SK-N-SH treated with all-trans-retinoic acid at 6 μM for 48 hours (cell line): ENCODE data around the gene STK4.

Experiments
- ATAC-seq: fragments of 200-7000 bp; cut with Tn5 transposase; 3 replicates; pipeline ENCODE4 v1.9.1; 2020; ENCODE audit warnings: mild to moderate bottlenecking, moderate library complexity
- ARNTL ChIP-seq: fragments of 450-650 bp; formaldehyde crosslinking; IDR thresholded peaks from 2 replicates; pipeline ENCODE4 v1.5.0; 2020; ENCODE audit warnings: low read depth, mild to moderate bottlenecking, moderate library complexity, borderline replicate concordance
- BACH2 ChIP-seq: fragments of 250-450 bp; sonication (Bioruptor Pico); IDR thresholded peaks from 2 replicates; pipeline ENCODE4 v1.9.0; 2021; ENCODE audit warnings: mild to moderate bottlenecking, borderline replicate concordance
- CREB5 ChIP-seq: fragments of 250-450 bp; sonication (Bioruptor Pico); IDR thresholded peaks from 2 replicates; pipeline ENCODE4 v1.5.1; 2020; ENCODE audit warnings: low read depth, mild to moderate bottlenecking, moderate library complexity
- CSDC2 ChIP-seq: fragments of 250-450 bp; sonication (Bioruptor Pico); IDR thresholded peaks from 2 replicates; pipeline ENCODE4 v1.5.0; 2020; ENCODE audit warnings: mild to moderate bottlenecking, moderate library complexity
- CSRNP3 ChIP-seq: fragments of 250-450 bp; sonication (Bioruptor Pico); IDR thresholded peaks from 2 replicates; pipeline ENCODE4 v1.5.1; 2021; ENCODE audit warnings: mild to moderate bottlenecking, moderate library complexity
- ESRRG ChIP-seq: fragments of 250-450 bp; sonication (Bioruptor Pico); IDR thresholded peaks from 2 replicates; pipeline ENCODE4 v1.6.1; 2021; ENCODE audit warnings: mild to moderate bottlenecking
- GLIS3 ChIP-seq: fragments of 250-450 bp; sonication (Bioruptor Pico); IDR thresholded peaks from 2 replicates; pipeline ENCODE4 v1.5.0; 2020; ENCODE audit warnings: mild to moderate bottlenecking, moderate library complexity
- ISL1 ChIP-seq: fragments of 250-450 bp; sonication (Bioruptor Pico); IDR thresholded peaks from 2 replicates; pipeline ENCODE4 v2.1.2; 2022; ENCODE audit warnings: mild to moderate bottlenecking, moderate library complexity
- OSR1 ChIP-seq: fragments of 250-450 bp; sonication (Bioruptor Pico); IDR thresholded peaks from 2 replicates; pipeline ENCODE4 v1.8.0; 2022; ENCODE audit warnings: moderate library complexity, mild to moderate bottlenecking, inconsistent platforms
- PATZ1 ChIP-seq: fragments of 250-450 bp; sonication (Bioruptor Pico); IDR thresholded peaks from 2 replicates; pipeline ENCODE4 v1.8.0; 2020; ENCODE audit warnings: mild to moderate bottlenecking, moderate library complexity, borderline replicate concordance
- POU6F1 ChIP-seq: fragments of 250-450 bp; sonication (Bioruptor Pico); IDR thresholded peaks from 2 replicates; pipeline ENCODE4 v1.8.0; 2021; ENCODE audit warnings: low read depth, mild to moderate bottlenecking, moderate library complexity, borderline replicate concordance
- PPARA ChIP-seq: fragments of 250-450 bp; sonication (Bioruptor Pico); IDR thresholded peaks from 2 replicates; pipeline ENCODE4 v1.5.0; 2020; ENCODE audit warnings: mild to moderate bottlenecking, borderline replicate concordance
- RARB ChIP-seq: fragments of 250-450 bp; sonication (Bioruptor Pico); IDR thresholded peaks from 2 replicates; pipeline ENCODE4 v1.8.0; 2021; ENCODE audit warnings: mild to moderate bottlenecking, moderate library complexity
- SNAI2 ChIP-seq: fragments of 250-450 bp; sonication (Bioruptor Pico); IDR thresholded peaks from 2 replicates; pipeline ENCODE4 v1.5.0; 2020; ENCODE audit warnings: mild to moderate bottlenecking, moderate library complexity
- TCF4 ChIP-seq: fragments of 250-450 bp; sonication (Bioruptor Pico); IDR thresholded peaks from 2 replicates; pipeline ENCODE4 v1.8.0; 2021; ENCODE audit warnings: mild to moderate bottlenecking, moderate library complexity, borderline replicate concordance
- TOX ChIP-seq: fragments of 250-450 bp; sonication (Bioruptor Pico); IDR thresholded peaks from 2 replicates; pipeline ENCODE4 v1.8.0; 2021; ENCODE audit warnings: mild to moderate bottlenecking, moderate library complexity, borderline replicate concordance
- TSHZ2 ChIP-seq: fragments of 250-450 bp; sonication (Bioruptor Pico); IDR thresholded peaks from 2 replicates; pipeline ENCODE4 v1.5.0; 2020; ENCODE audit warnings: mild to moderate bottlenecking, moderate library complexity
- ZC3H10 ChIP-seq: fragments of 250-450 bp; sonication (Bioruptor Pico); IDR thresholded peaks from 2 replicates; pipeline ENCODE4 v1.5.1; 2021; ENCODE audit warnings: mild to moderate bottlenecking, moderate library complexity
- ZFP3 ChIP-seq: fragments of 250-450 bp; sonication (Bioruptor Pico); IDR thresholded peaks from 2 replicates; pipeline ENCODE4 v1.5.0; 2020; ENCODE audit warnings: mild to moderate bottlenecking, moderate library complexity
- ZFP30 ChIP-seq: fragments of 450-650 bp; formaldehyde crosslinking; IDR thresholded peaks from 2 replicates; pipeline ENCODE4 v1.5.0; 2022; ENCODE audit warnings: mild to moderate bottlenecking, moderate library complexity
- ZNF565 ChIP-seq: fragments of 450-650 bp; formaldehyde crosslinking; conservative IDR thresholded peaks from 2 replicates; pipeline ENCODE4 v1.5.0; 2020; ENCODE audit warnings: low read depth, mild to moderate bottlenecking, moderate library complexity
- ZNF70 ChIP-seq: fragments of 450-650 bp; formaldehyde crosslinking; IDR thresholded peaks from 2 replicates; pipeline ENCODE4 v1.5.0; 2020; ENCODE audit warnings: mild to moderate bottlenecking, moderate library complexity
- ZNF8 ChIP-seq: fragments of 450-650 bp; formaldehyde crosslinking; IDR thresholded peaks from 2 replicates; pipeline ENCODE4 v1.5.0; 2020; ENCODE audit warnings: mild to moderate bottlenecking, moderate library complexity

STK4 gene

GRCh38 chr20:45056473-45057173 lies 90.3 kb downstream of the STK4 start (continued):
- no peak for TF ChIP-seq POU6F1 (CRISPR knock-in tag)
- no peak for TF ChIP-seq SNAI2 (CRISPR knock-in tag)
- no peak for TF ChIP-seq RARB (CRISPR knock-in tag)
- TF ChIP-seq ARNTL, result no peak
- no peak for TF ChIP-seq TCF4 (CRISPR knock-in tag)
- no peak for TF ChIP-seq ISL1
- TF ChIP-seq ZC3H10 (CRISPR knock-in tag), result no peak
- no peak for TF ChIP-seq OSR1 (CRISPR knock-in tag)
- no peak for TF ChIP-seq CREB5
- no peak for TF ChIP-seq CSDC2 (CRISPR knock-in tag)
- no peak for TF ChIP-seq GLIS3 (CRISPR knock-in tag)
- TF ChIP-seq PPARA (CRISPR knock-in tag), result no peak
- no peak for TF ChIP-seq ZNF565 (CRISPR knock-in tag)
- TF ChIP-seq ZFP30 (CRISPR knock-in tag), result no peak

GRCh38 chr20:45058168-45058850 lies 92.0 kb downstream of the STK4 start:
- TF ChIP-seq ZFP3 (CRISPR knock-in tag) (no peak), BACH2 (CRISPR knock-in tag) (no peak)
- ATAC-seq, result no peak

- TF ChIP-seq ESRRG (CRISPR knock-in tag) (no peak), SNAI2 (CRISPR knock-in tag) (no peak), RARB (CRISPR knock-in tag) (no peak), CSRNP3 (CRISPR knock-in tag) (no peak), ZNF8 (CRISPR knock-in tag) (no peak), ZNF70 (CRISPR knock-in tag) (no peak), PPARA (CRISPR knock-in tag) (no peak), ARNTL (no peak), PATZ1 (no peak), ZNF565 (CRISPR knock-in tag) (no peak), TSHZ2 (CRISPR knock-in tag) (no peak), ZFP3 (CRISPR knock-in tag) (no peak), BACH2 (CRISPR knock-in tag) (no peak), TCF4 (CRISPR knock-in tag) (no peak), TOX (no peak), ZFP30 (CRISPR knock-in tag) (no peak)
- TF ChIP-seq, all 23 proteins: peak for 0
- peak; percentile 29; the same call in 2 of the 3 replicates for ATAC-seq
Measured at GRCh38 chr20:45059022-45059728, 92.9 kb downstream of the STK4 start.
